Psoas muscle (tissue), 8 donors: ENCODE results near the gene SUFU. TPM values are rescaled to one million over a fixed set of nuclear protein-coding genes. Genes with fewer than 3 reads are reported as not detected.

Experiments
- ATAC-seq, 4 donors: fragments of 200-7000 bp; cut with Tn5 transposase; one replicate each; pipeline ENCODE4 v1.9.1; 2020; ENCODE audit warnings: moderate library complexity in 3 of 4, mild to moderate bottlenecking in 2 of 4
- DNase-seq, 2 donors: peaks; one replicate each; pipeline ENCODE4 v3.0.0-alpha.2; 2020
- H3K27ac ChIP-seq: fragments of 200-600 bp; one replicate; pipeline ENCODE4 v1.8.0; 2022
- H3K27me3 ChIP-seq, 3 donors: fragments of 200-600 bp in 1 of 3; one replicate each; pipeline versions ENCODE4 v1.6.1 to v1.8.0; 2013 to 2022; ENCODE audit warnings: low read length in 2 of 3, mild to moderate bottlenecking in 2 of 3, moderate library complexity in 1 of 3; ENCODE audit not compliant: insufficient read depth in 3 of 3
- H3K36me3 ChIP-seq, 2 donors: fragments of 200-600 bp in 1 of 2; one replicate each; pipeline versions ENCODE4 v1.6.1 to v1.8.0; 2013 to 2022; ENCODE audit warnings: low read depth in 1 of 2, mild to moderate bottlenecking in 1 of 2, moderate library complexity in 1 of 2; ENCODE audit not compliant: insufficient read depth in 1 of 2
- H3K4me1 ChIP-seq: fragments of 200-600 bp; one replicate; pipeline ENCODE4 v1.8.0; 2022
- H3K4me3 ChIP-seq: fragments of 200-600 bp; one replicate; pipeline ENCODE4 v1.8.0; 2022; ENCODE audit warnings: mild to moderate bottlenecking
- H3K9me3 ChIP-seq: fragments of 200-600 bp; one replicate; pipeline ENCODE4 v1.8.0; 2022
- WGBS, 3 donors: extraction: QIAGEN DNeasy Blood & Tissue Kit; methylation state at CpG; one replicate each; pipeline versions ENCODE4 v1.1.6 to v1.1.7; 2013; 5-methylcytosine and 5-hydroxymethylcytosine counted together
- intact Hi-C, 2 donors: fragments of 100-400 bp; cut with DNase I; formaldehyde crosslinking; loops; one replicate each; pipeline versions ENCODE4 v1.11.0 to v1.14.2; 2022
- polyA plus RNA-seq, 3 donors: library from polyadenylated mRNA; stranded (reverse); fragments of 200-250 nt; gene quantifications; one replicate each; pipeline ENCODE4 v1.2.3, GENCODE V29; 2013
- total RNA-seq, 4 donors: library from RNA; stranded (reverse); fragmentation: NEBNext Ultra II Directional in 2 of 4; extraction: Animal tissue kit (Norgen Biotek cat#: 25700) in 2 of 4; gene quantifications; one replicate each; pipeline versions ENCODE4 v1.2.1 to v1.2.4, GENCODE V29; 2021 to 2023
- TF ChIP-seq, protein P1 (sequence below): fragments of 200-600 bp; IDR thresholded peaks from one replicate; pipeline ENCODE4 v1.8.0; 2022; ENCODE audit warnings: antibody characterized with exemption
- donor health status: healthy with polysubstance abuse.
- donor health status: DM: no; HTN: no; CAD: no; lungs with moderate emphysema.
- donor health status: Bipolar disorder and iron deficiency.
- donor health status: healthy.
- donor health status: DM: yes; HTN: yes; CAD: no.
- donor health status: DM: no; HTN: no; CAD: no.
- donor health status: DM: no; HTN: no; CAD: no.
- donor health status: DM: yes; HTN: yes; CAD: no.

SUFU gene
- total and polyA plus RNA-seq, 7 donors = 2.1 to 6.8 (median 5.1) TPM

GRCh38 chr10:102675666-102676533 is 172.1 kb downstream of the SUFU start:
- Histone ChIP-seq H3K27me3 (no peaks in the 10 kb centered on the region), H3K9me3 (no peaks in the 10 kb centered on the region), H3K4me1 (peaks cover 45% of the 10 kb centered on the region), H3K27ac (peak overlapping the region; percentile 41), H3K4me3 (no peak overlapping the region), H3K36me3 (no peaks in the 10 kb centered on the region)
- intact Hi-C loops = no loop called here
- 51 to 57% (median 54%) methylated on average over 16 of the region's 16 CpGs for WGBS, 3 donors
- TF ChIP-seq, protein P1, sequence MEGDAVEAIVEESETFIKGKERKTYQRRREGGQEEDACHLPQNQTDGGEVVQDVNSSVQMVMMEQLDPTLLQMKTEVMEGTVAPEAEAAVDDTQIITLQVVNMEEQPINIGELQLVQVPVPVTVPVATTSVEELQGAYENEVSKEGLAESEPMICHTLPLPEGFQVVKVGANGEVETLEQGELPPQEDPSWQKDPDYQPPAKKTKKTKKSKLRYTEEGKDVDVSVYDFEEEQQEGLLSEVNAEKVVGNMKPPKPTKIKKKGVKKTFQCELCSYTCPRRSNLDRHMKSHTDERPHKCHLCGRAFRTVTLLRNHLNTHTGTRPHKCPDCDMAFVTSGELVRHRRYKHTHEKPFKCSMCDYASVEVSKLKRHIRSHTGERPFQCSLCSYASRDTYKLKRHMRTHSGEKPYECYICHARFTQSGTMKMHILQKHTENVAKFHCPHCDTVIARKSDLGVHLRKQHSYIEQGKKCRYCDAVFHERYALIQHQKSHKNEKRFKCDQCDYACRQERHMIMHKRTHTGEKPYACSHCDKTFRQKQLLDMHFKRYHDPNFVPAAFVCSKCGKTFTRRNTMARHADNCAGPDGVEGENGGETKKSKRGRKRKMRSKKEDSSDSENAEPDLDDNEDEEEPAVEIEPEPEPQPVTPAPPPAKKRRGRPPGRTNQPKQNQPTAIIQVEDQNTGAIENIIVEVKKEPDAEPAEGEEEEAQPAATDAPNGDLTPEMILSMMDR = no peak
- no peak for DNase-seq
- no peak for ATAC-seq

GRCh38 chr10:102676534-102677315 is 173.0 kb downstream of the SUFU start:
- intact Hi-C loops = no loop called here
- WGBS, 3 donors = 59 to 72% (median 68%) methylated on average over 9 of the region's 9 CpGs

DNA sequence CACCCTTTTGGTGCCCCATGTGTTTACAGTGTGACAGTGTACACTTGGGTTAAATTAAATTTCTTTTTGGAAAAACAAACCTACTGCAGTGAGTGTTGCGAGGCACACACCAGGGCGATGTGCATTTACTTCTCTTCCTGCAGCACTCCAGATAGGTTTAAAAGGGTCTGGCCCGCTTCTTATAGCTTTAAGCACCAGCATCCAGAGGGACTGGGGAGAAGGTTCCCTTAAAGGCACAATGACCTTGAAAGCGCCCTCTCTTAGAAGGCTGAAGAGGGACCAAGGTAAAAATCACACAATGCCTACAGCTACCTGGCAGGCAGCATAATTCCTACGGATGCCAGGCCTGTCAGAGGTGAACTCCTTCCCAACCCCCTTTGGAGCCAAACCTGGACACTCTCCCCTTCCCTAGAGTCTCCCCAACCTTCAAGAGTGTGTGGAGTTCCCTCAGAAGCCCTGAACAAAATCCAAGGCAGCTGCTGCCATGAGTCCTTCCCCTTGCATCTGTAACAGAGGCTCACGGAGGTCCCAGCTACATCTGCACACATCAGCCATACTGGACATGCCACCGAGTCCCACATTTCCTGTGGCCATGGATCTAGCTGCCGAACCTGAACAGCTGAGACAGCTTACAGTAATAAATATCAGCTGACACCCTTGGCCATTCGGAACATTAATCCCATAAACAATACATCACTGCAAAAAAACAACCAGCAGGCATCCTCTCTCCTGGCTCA is 173.7 kb downstream of the SUFU start:
- H3K27me3 ChIP-seq = no peaks in the 10 kb centered on the region
- no peaks in the 10 kb centered on the region for H3K9me3 ChIP-seq
- H3K36me3 ChIP-seq = no peaks in the 10 kb centered on the region
- H3K4me1 ChIP-seq = peaks cover 45% of the 10 kb centered on the region
- ATAC-seq = peak in 2 of 4 donors; percentile 1 to 25
- no peak for DNase-seq
- intact Hi-C loops = no loop called here
- peak overlapping the region; percentile 2 for H3K27ac ChIP-seq
- 48 to 54% (median 51%) methylated on average over 9 of the region's 9 CpGs for WGBS, 3 donors
- no peak overlapping the region for H3K4me3 ChIP-seq
- TF ChIP-seq, protein P1 = no peak

More at GRCh38 chr10:102676534-102677315, 173.0 kb downstream of the SUFU start:
- Histone ChIP-seq H3K27me3 (no peaks in the 10 kb centered on the region), H3K36me3 (no peaks in the 10 kb centered on the region), H3K4me1 (peaks cover 45% of the 10 kb centered on the region), H3K9me3 (no peaks in the 10 kb centered on the region), H3K4me3 (no peak overlapping the region), H3K27ac (peak overlapping the region; percentile 9)
- TF ChIP-seq, protein P1 = no peak
- no peak for ATAC-seq
- no peak for DNase-seq

DNA sequence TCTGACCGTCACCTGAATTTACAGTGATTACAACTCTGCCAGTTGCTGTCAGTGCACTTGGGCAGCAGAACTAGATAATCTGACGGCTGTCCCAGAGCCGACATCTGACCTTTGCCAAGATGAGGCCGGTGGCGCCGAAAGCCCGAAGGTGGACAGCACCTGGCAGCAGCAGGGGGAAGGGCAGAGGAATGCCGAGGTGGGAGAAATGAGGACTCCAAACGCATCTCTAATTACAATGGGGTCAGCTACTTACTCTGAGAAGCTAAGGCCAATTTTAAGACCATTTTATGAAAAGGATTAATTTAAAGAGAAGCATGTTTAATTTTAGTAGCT is 174.3 kb downstream of the SUFU start:
- peaks cover 42% of the 10 kb centered on the region for H3K4me1 ChIP-seq
- no peaks in the 10 kb centered on the region for H3K27me3 ChIP-seq
- H3K4me3 ChIP-seq = no peak overlapping the region
- TF ChIP-seq, protein P1 = no peak
- 20 to 38% (median 28%) methylated on average over 9 of the region's 9 CpGs for WGBS, 3 donors
- DNase-seq = no peak
- H3K9me3 ChIP-seq = no peaks in the 10 kb centered on the region
- intact Hi-C loops = no loop called here
- H3K27ac ChIP-seq = no peak overlapping the region
- no peaks in the 10 kb centered on the region for H3K36me3 ChIP-seq
- ATAC-seq = peak in 3 of 4 donors; percentile 25 to 31 (median 27)
